ENCODE data around the gene SYNPR.

SYNPR gene

GRCh38 chr3:63559884-63560283 is 281.8 kb downstream of the SYNPR start:
- DNase-seq (ENCODE audit: low read depth in 1 of 2, low spot score in 1 of 2) = no peak
- in situ Hi-C loops (cut with HindIII; ENCODE audit: low pct_unique_long_range_greater_than_20kb, low sequenced_read_pairs) = no loop called here
- no peak for TF ChIP-seq JUND (IDR thresholded peaks at IDR 0.05; ENCODE audit: low read depth)

- no peak for TF ChIP-seq JUND (IDR thresholded peaks at IDR 0.05; ENCODE audit: low read depth)
- no peak for DNase-seq (ENCODE audit: low read depth in 1 of 2, low spot score in 1 of 2)
- in situ Hi-C loops (cut with HindIII; ENCODE audit: low pct_unique_long_range_greater_than_20kb, low sequenced_read_pairs) = no loop called here
These were observed 283.8 kb downstream of the SYNPR start for GRCh38 chr3:63561879-63562278.

GRCh38 chr3:63562323-63562722 is 284.2 kb downstream of the SYNPR start:
- TF ChIP-seq JUND (IDR thresholded peaks at IDR 0.05; ENCODE audit: low read depth) = no peak
- in situ Hi-C loops (cut with HindIII; ENCODE audit: low pct_unique_long_range_greater_than_20kb, low sequenced_read_pairs) = no loop called here
- no peak for DNase-seq (ENCODE audit: low read depth in 1 of 2, low spot score in 1 of 2)

GRCh38 chr3:63563572-63563971 is 285.5 kb downstream of the SYNPR start:
- in situ Hi-C loops (cut with HindIII; ENCODE audit: low pct_unique_long_range_greater_than_20kb, low sequenced_read_pairs) = no loop called here
- DNase-seq (ENCODE audit: low read depth in 1 of 2, low spot score in 1 of 2) = no peak
- no peak for TF ChIP-seq JUND (IDR thresholded peaks at IDR 0.05; ENCODE audit: low read depth)

- in situ Hi-C loops (cut with HindIII; ENCODE audit: low pct_unique_long_range_greater_than_20kb, low sequenced_read_pairs) = no loop called here
- no peak for DNase-seq (ENCODE audit: low read depth in 1 of 2, low spot score in 1 of 2)
- no peak for TF ChIP-seq JUND (IDR thresholded peaks at IDR 0.05; ENCODE audit: low read depth)
These were observed 287.1 kb downstream of the SYNPR start for GRCh38 chr3:63565220-63565619.

- TF ChIP-seq JUND (IDR thresholded peaks at IDR 0.05; ENCODE audit: low read depth) = no peak
- DNase-seq (ENCODE audit: low read depth in 1 of 2, low spot score in 1 of 2) = no peak
- in situ Hi-C loops (cut with HindIII; ENCODE audit: low pct_unique_long_range_greater_than_20kb, low sequenced_read_pairs) = no loop called here
These were observed 293.6 kb downstream of the SYNPR start for GRCh38 chr3:63571682-63572081.

GRCh38 chr3:63576846-63577245 is 298.7 kb downstream of the SYNPR start:
- in situ Hi-C loops (cut with HindIII; ENCODE audit: low pct_unique_long_range_greater_than_20kb, low sequenced_read_pairs) = no loop called here
- DNase-seq (ENCODE audit: low read depth in 1 of 2, low spot score in 1 of 2) = peak in 1 of 2 experiments; percentile 1
- no peak for TF ChIP-seq JUND (IDR thresholded peaks at IDR 0.05; ENCODE audit: low read depth)

GRCh38 chr3:63578858-63579257 is 300.8 kb downstream of the SYNPR start:
- DNase-seq (ENCODE audit: low read depth in 1 of 2, low spot score in 1 of 2) = no peak
- in situ Hi-C loops (cut with HindIII; ENCODE audit: low pct_unique_long_range_greater_than_20kb, low sequenced_read_pairs) = no loop called here
- TF ChIP-seq JUND (IDR thresholded peaks at IDR 0.05; ENCODE audit: low read depth) = no peak

- in situ Hi-C loops (cut with HindIII; ENCODE audit: low pct_unique_long_range_greater_than_20kb, low sequenced_read_pairs) = no loop called here
- no peak for DNase-seq (ENCODE audit: low read depth in 1 of 2, low spot score in 1 of 2)
- no peak for TF ChIP-seq JUND (IDR thresholded peaks at IDR 0.05; ENCODE audit: low read depth)
These were observed 302.0 kb downstream of the SYNPR start for GRCh38 chr3:63580151-63580550.

GRCh38 chr3:63582943-63583500 is 304.9 kb downstream of the SYNPR start:
- no peak for DNase-seq (ENCODE audit: low read depth in 1 of 2, low spot score in 1 of 2)
- in situ Hi-C loops (cut with HindIII; ENCODE audit: low pct_unique_long_range_greater_than_20kb, low sequenced_read_pairs) = no loop called here
- no peak for TF ChIP-seq JUND (IDR thresholded peaks at IDR 0.05; ENCODE audit: low read depth)

GRCh38 chr3:63584681-63585080 is 306.6 kb downstream of the SYNPR start:
- DNase-seq (ENCODE audit: low read depth in 1 of 2, low spot score in 1 of 2) = no peak
- in situ Hi-C loops (cut with HindIII; ENCODE audit: low pct_unique_long_range_greater_than_20kb, low sequenced_read_pairs) = no loop called here
- no peak for TF ChIP-seq JUND (IDR thresholded peaks at IDR 0.05; ENCODE audit: low read depth)

GRCh38 chr3:63585927-63586326 is 307.8 kb downstream of the SYNPR start:
- no peak for TF ChIP-seq JUND (IDR thresholded peaks at IDR 0.05; ENCODE audit: low read depth)
- in situ Hi-C loops (cut with HindIII; ENCODE audit: low pct_unique_long_range_greater_than_20kb, low sequenced_read_pairs) = no loop called here
- DNase-seq (ENCODE audit: low read depth in 1 of 2, low spot score in 1 of 2) = no peak

GRCh38 chr3:63588895-63589294 is 310.8 kb downstream of the SYNPR start:
- no peak for DNase-seq (ENCODE audit: low read depth in 1 of 2, low spot score in 1 of 2)
- TF ChIP-seq JUND (IDR thresholded peaks at IDR 0.05; ENCODE audit: low read depth) = no peak
- in situ Hi-C loops (cut with HindIII; ENCODE audit: low pct_unique_long_range_greater_than_20kb, low sequenced_read_pairs) = no loop called here

GRCh38 chr3:63593779-63594178 is 315.7 kb downstream of the SYNPR start:
- TF ChIP-seq JUND (IDR thresholded peaks at IDR 0.05; ENCODE audit: low read depth) = no peak
- in situ Hi-C loops (cut with HindIII; ENCODE audit: low pct_unique_long_range_greater_than_20kb, low sequenced_read_pairs) = no loop called here

More at GRCh38 chr3:63593779-63594178, 315.7 kb downstream of the SYNPR start:
- DNase-seq (ENCODE audit: low read depth in 1 of 2, low spot score in 1 of 2) = peak in 1 of 2 experiments; percentile 5

Measured in T47D (cell line).